ENCODE measurements around the gene GGACT. TPM values are rescaled to one million over a fixed set of nuclear protein-coding genes. Genes with fewer than 3 reads are reported as not detected.

GGACT gene
- total RNA-seq, 1 donor: 1.5 TPM

DNA sequence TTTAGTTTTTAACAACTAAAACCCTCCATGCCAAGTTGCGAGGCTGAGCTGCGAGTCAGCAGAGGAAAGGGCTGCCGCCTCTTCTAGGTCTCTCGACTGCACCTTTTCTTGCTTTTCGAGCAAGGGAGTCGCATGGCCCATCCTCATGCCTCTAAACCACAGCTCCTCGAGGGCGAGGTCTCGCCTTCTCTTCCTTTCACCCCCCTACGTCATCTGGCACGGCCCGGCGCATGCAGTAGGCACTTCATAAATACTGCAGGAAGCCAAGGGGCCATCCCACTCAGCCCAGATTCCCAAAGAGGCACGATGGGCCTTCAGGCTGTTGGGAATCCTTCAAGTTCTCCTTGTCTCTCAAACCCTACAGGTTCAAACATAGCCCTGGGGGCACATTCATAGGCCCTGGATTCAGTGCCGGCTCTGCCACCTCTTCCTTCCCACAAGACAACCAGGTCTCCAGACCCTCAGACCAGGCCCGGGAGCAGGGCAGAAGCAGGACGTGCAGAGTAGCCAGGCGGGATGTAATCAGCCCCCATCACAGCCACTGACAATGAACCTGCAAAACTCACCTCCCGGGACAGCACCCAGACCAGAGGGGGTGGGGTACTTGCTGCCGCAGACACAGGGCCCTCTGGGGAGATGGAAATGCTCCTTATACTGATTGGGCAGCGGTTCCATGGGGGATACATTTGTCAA lies 41.7 kb downstream of the GGACT start:
- Histone ChIP-seq H3K4me1 (ENCODE audit: insufficient read depth, low read length) (no peaks in the 10 kb centered on the region), H3K27me3 (ENCODE audit: insufficient read depth, low read length) (no peaks in the 10 kb centered on the region), H3K4me3 (ENCODE audit: low read length) (no peak overlapping the region), H3K9me3 (ENCODE audit: low read depth, low read length) (no peaks in the 10 kb centered on the region)

DNA sequence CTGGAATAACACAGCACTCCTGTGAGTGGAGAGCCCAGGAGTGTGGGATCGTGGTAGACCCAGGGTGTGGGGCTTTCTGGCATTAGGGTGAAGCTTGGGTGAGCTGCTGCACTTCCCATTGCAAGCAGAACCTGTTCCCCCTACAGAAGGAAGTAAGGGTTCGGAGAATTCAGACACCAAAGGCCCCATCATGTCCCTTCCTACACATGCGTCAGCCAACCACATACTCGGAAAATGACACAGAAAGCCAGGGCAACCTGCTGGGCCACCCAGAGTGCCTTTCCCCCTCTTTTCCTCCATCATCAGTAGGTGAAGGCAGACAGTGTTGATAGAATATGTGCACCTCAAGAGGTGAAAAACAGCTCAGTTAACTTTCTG lies 42.9 kb downstream of the GGACT start:
- H3K4me3 ChIP-seq (ENCODE audit: low read length): no peak overlapping the region
- no peaks in the 10 kb centered on the region for H3K4me1 ChIP-seq (ENCODE audit: insufficient read depth, low read length)
- no peaks in the 10 kb centered on the region for H3K9me3 ChIP-seq (ENCODE audit: low read depth, low read length)
- H3K27me3 ChIP-seq (ENCODE audit: insufficient read depth, low read length): no peaks in the 10 kb centered on the region

DNA sequence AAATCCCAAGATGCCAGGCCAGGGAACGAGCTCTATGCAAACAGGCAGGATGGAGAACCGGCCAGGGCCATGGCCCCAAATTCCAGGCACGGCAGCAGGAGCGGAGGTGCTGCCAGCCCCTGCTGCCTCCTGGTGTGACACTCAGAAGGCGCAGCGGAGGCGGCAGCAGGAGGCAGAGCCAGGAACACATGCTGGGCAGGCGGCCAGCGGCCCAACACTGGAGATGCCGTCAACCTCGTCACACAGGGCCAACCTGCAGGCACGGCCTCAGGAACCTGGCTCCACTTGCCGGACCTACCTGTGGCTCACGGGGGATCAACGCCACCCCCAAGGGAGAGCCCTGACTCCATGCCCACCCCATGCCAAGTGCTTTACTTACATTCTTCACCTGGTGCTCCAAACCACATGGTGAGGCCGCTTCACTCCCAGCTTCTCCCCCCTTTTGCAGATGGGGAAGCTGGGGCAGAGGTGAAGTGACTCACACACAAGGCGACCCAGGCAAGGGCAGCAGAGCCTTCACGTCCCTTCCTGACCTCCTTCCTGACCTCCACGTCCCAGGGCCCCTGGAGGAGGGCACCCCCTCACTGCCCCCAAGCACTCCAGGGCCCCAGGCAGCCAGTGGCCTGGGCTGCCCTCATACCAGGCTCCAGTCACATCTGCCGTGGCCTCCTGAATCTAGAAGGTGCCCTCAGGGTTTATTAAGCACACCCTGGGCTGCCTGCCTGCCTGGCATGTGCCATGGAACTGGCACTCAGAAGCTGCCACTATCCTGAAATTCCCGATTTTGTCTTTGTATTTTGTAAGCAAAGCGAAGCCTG lies 43.5 kb downstream of the GGACT start:
- Histone ChIP-seq H3K27me3 (ENCODE audit: insufficient read depth, low read length) (no peaks in the 10 kb centered on the region), H3K9me3 (ENCODE audit: low read depth, low read length) (no peaks in the 10 kb centered on the region), H3K4me1 (ENCODE audit: insufficient read depth, low read length) (no peaks in the 10 kb centered on the region), H3K4me3 (ENCODE audit: low read length) (no peak overlapping the region)

DNA sequence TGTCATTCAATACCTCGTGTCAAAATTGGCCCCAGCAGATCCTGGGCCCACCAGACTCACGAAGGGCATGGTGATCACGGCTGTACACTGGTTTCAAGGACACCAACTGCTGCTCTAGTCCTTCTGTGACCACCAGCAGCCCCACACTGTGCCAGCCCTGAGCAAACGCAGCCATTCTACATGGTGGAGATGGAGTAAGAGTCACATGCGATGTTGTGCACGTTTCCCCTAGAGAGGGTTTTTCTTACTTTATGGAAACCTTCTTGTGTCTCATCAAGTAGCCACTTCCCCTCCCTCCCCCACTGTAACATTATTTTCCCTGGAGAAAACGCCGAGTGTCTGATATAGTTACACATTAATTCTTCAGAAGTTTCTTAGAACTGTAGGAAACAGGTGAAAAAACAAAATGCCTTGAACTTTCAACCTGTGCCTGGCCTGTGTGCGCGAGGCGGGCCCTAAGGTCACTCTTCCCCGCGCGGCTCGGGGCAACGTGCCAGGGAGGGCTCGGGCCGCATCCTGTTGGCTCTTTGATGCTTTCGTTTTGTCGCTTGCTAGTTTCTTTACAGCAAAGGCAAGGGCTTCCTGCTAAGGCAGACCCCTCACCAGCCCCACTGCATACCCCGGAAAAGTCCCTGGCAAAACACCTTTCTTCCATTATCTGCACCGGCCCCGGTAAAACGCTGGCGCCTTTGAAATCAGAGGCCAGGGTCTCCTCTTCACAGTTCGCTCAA lies 44.6 kb downstream of the GGACT start:
- Histone ChIP-seq H3K4me3 (ENCODE audit: low read length) (no peak overlapping the region), H3K4me1 (ENCODE audit: insufficient read depth, low read length) (no peaks in the 10 kb centered on the region), H3K9me3 (ENCODE audit: low read depth, low read length) (no peaks in the 10 kb centered on the region), H3K27me3 (ENCODE audit: insufficient read depth, low read length) (no peaks in the 10 kb centered on the region)

DNA sequence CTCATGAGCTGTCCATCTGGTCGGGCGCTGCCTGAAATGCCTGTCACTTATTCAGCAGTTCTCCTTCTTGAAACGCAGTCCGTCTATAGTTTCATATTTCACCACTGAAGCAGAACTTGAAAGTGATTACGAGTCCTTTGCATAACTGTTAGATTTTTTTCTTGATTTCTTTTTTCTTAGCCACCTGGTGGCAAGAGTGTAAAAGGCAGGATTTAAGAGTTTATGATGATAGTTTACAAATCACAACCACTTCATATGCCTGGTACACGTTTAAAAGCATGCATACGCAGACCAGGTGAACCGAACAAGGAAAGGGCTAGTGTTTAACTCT lies 45.8 kb downstream of the GGACT start:
- no peaks in the 10 kb centered on the region for H3K27me3 ChIP-seq (ENCODE audit: insufficient read depth, low read length)
- no peak overlapping the region for H3K4me3 ChIP-seq (ENCODE audit: low read length)
- no peaks in the 10 kb centered on the region for H3K4me1 ChIP-seq (ENCODE audit: insufficient read depth, low read length)
- H3K9me3 ChIP-seq (ENCODE audit: low read depth, low read length): no peaks in the 10 kb centered on the region

DNA sequence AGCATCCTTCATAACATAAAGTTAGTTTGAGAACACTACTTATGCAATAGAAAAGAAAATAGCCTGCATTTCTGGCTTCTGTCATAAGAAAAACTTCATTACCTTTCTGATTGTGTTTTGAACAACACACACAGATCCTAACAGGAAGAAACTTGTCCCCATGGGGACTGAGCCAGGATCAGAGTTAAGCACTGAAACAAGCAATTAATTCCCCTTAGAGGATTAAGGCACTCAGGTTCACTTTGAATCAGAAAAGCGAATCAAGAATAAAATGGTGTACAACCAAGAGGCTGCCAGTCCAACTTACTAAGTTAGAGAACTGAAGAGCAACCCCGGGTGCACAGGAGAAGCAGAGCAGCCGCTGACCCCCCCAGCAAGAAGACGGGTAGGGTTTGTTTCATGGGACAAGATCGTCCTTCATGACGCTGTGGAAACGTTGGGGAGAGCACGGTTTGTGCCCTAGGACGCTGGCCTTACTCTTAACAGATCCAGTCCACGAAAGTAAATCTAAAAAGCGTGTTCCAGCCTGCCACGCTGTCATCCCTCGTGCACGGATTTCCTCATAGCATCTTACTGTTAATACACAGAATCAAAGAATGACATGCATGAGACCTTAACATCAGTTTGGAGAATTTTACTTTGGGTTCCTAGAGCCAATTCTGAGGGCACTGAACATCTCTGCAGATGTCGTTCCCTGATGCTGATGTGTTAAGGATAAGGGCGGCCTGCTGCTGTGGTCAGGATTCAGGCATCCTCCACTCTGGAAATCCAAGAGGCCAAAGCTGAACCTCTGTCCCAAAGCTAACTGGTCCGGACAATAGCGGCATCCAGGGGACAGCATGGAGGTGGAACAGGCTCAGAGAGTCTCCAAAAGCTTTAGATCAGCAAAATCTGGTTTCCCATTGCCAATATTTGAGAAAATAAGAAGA lies 46.4 kb downstream of the GGACT start:
- no peak overlapping the region for H3K4me3 ChIP-seq (ENCODE audit: low read length)
- H3K9me3 ChIP-seq (ENCODE audit: low read depth, low read length): no peaks in the 10 kb centered on the region
- no peaks in the 10 kb centered on the region for H3K27me3 ChIP-seq (ENCODE audit: insufficient read depth, low read length)
- no peaks in the 10 kb centered on the region for H3K4me1 ChIP-seq (ENCODE audit: insufficient read depth, low read length)

DNA sequence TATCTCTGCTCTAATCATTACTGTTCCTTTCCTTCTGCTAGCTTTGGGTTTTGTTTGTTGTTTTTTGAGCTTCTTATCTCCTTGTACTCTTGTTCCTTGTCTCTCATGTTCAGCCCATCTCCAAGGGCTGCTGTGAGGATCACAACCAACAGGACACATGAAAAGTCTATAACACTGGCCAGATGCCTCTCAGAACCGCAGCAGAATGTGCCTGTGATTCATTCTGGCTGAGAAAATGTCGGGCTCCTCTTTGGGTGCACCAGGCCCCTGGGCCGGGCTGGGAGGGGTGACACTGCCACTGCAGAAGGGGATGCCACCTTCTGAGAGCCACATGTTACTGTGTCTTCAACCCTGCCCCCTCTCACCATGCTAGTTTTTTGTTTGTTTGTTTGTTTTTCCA lies 48.0 kb downstream of the GGACT start:
- H3K4me1 ChIP-seq (ENCODE audit: insufficient read depth, low read length): no peaks in the 10 kb centered on the region
- H3K4me3 ChIP-seq (ENCODE audit: low read length): no peak overlapping the region
- H3K9me3 ChIP-seq (ENCODE audit: low read depth, low read length): no peaks in the 10 kb centered on the region
- no peaks in the 10 kb centered on the region for H3K27me3 ChIP-seq (ENCODE audit: insufficient read depth, low read length)

DNA sequence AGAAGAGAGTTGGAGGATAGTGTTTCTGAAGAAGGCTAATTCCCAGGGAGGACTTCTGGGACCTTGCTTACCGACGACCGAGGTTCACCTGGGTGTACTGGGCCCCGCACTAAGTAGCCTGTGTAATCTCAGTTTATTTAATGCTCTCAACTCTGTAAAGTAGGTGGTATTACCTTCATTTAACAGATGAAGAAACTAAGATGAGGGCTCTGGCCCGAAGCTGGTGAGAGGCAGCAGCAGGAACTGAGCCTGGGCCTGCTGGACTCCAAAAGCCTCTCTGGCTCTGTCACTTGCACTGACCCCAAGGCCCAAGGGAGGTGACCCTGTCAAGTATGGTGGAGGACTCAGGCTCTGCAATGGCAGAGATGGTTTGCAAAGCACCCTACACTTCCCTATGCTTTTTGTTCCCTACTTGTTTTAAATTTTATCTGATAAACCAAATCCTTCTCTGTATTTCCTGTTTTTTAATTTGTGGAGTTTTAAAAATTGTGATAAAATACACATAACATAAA lies 50.6 kb downstream of the GGACT start:
- Histone ChIP-seq H3K27me3 (ENCODE audit: insufficient read depth, low read length) (no peaks in the 10 kb centered on the region), H3K4me3 (ENCODE audit: low read length) (no peak overlapping the region)

DNA sequence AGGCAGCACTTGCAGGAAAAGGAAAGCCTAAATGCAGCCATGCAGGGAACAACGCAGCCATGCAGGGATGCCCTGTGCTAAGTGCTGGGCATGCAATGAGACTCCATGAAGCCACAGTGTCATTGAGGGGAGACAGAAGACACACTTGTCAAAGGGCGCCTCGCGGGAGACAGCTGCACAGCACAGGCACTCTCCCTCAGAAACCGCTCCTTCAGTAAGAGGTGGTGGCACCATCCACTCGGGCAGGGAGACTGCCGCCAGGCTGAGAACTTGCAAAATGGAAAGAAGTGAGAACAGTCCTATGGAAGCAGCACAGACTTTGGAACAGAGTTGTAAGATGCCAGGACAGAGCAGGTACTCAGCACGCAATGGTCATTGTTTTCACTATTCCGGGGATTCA lies 51.1 kb downstream of the GGACT start:
- no peaks in the 10 kb centered on the region for H3K27me3 ChIP-seq (ENCODE audit: insufficient read depth, low read length)
- no peaks in the 10 kb centered on the region for H3K4me1 ChIP-seq (ENCODE audit: insufficient read depth, low read length)
- H3K9me3 ChIP-seq (ENCODE audit: low read depth, low read length): no peaks in the 10 kb centered on the region

More for the DNA sequence above, 50.6 kb downstream of the GGACT start:
- Histone ChIP-seq H3K9me3 (ENCODE audit: low read depth, low read length) (no peaks in the 10 kb centered on the region), H3K4me1 (ENCODE audit: insufficient read depth, low read length) (no peaks in the 10 kb centered on the region)

DNA sequence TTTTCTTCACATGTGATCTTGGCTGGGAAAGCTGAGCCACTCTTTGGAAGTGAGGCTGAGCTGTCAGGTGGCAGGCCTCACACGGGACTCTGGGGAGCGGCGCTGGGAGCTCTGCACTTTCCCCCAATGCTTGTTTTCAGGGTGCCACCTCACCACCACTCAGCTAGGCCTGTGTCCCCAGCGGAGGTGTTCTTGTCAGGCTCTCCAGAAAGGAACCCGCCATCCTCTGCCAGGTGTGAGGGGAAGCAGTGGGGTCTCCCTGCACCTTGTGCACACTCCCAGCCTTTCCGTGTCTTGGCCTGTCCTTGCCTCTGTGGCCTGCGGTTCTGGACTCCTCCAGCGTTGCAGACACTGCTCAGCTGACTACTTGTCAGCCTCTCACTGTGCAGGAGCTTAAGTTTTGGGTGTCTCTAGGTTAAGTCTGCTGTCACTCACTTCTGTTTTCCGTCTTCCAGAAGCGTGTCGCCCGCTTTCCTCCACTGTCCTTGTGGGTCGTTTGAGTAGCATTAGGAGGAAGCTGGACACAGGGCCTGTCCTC lies 51.9 kb downstream of the GGACT start:
- Histone ChIP-seq H3K4me1 (ENCODE audit: insufficient read depth, low read length) (no peaks in the 10 kb centered on the region), H3K9me3 (ENCODE audit: low read depth, low read length) (no peaks in the 10 kb centered on the region), H3K27me3 (ENCODE audit: insufficient read depth, low read length) (no peaks in the 10 kb centered on the region), H3K4me3 (ENCODE audit: low read length) (no peak overlapping the region)

More for the DNA sequence above, 51.1 kb downstream of the GGACT start:
- no peak overlapping the region for H3K4me3 ChIP-seq (ENCODE audit: low read length)

DNA sequence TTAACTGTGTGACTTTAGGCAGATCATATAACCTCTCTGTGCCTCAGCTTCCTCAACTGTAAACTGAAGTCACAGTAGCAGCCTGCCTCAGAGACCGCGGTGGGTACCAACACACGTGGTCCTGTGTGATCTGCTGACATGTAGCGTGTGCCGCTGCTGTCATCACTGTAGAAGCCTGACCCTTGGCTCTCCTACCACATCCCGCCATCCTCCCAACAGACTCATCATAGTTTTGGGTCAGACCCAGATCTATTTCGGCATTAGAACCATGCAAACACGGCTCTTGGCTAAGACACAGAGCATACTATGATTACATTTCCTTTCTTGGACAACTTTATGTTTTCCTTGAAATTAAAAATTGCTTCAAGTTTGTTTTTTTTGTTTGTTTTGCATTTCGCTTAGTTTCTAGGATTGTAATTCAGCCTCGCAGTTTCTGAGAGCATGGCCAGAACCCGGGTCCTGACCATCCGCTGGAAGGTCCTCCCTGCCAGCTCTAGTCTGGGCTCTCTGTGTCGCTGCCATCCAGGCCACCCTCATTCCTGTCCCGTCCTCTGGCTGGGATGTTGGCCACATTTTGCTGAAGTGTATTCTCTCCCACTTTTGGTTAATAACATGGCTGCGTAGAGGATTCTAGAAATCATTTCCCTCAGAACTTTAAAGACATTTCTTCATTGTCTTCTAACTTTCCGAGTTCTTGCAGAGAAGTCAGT lies 53.0 kb downstream of the GGACT start:
- H3K4me1 ChIP-seq (ENCODE audit: insufficient read depth, low read length): no peaks in the 10 kb centered on the region
- H3K9me3 ChIP-seq (ENCODE audit: low read depth, low read length): no peaks in the 10 kb centered on the region
- no peaks in the 10 kb centered on the region for H3K27me3 ChIP-seq (ENCODE audit: insufficient read depth, low read length)
- H3K4me3 ChIP-seq (ENCODE audit: low read length): no peak overlapping the region

DNA sequence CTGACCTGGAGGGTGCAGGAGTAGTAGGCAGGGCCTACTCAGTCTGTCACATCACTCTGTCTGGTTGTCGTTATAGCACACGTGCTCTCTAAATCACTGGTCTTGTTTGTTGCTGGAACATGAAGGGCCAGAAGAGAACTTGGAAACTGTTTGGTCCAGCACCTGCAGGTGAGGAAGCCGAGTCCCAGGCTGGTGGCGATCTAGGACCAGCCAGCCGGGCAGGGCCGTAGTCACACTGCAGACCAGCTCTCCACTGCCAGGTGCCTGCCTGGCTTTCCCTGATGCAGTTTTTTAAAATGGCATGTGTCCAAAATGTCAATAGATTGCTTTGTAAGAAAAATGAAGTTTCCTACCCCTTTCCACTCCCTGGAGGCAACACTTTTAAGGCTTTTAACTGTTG lies 53.7 kb downstream of the GGACT start:
- H3K4me3 ChIP-seq (ENCODE audit: low read length): no peak overlapping the region
- H3K4me1 ChIP-seq (ENCODE audit: insufficient read depth, low read length): no peaks in the 10 kb centered on the region
- no peaks in the 10 kb centered on the region for H3K27me3 ChIP-seq (ENCODE audit: insufficient read depth, low read length)
- no peaks in the 10 kb centered on the region for H3K9me3 ChIP-seq (ENCODE audit: low read depth, low read length)

DNA sequence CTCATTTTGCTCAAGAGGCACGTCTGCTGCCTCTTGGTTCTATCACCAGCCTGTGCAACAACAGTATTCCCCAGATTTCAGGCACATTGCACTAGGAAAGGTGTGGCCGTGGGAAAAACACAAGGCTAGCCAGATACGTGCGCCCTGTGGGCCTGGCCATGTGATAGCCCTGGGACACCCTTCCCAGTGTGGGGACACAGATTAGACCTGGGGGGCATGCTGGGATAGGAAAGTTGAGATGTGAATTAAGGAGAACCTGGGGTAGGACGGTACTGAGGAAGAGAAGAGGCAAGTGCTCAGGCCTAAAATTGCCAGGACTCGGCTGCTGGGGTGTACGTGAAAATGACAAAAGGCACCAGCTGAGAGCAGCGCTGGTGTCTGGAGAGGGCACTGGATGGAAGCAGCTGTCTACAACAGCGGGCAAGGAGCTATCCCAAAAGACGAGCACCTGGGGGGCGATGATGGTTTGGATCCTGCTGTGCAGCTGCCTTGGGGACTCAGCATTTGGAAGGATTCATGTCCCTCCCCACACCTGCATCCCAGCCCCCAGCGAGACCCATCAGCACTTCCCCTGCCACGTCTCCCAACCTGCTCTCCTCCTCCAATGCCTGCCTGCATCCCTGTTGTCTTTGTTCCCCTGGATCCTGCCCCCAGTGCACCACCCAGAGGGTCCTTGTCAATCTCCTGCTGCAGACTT lies 54.3 kb downstream of the GGACT start:
- Histone ChIP-seq H3K9me3 (ENCODE audit: low read depth, low read length) (no peaks in the 10 kb centered on the region), H3K4me1 (ENCODE audit: insufficient read depth, low read length) (no peaks in the 10 kb centered on the region), H3K4me3 (ENCODE audit: low read length) (no peak overlapping the region), H3K27me3 (ENCODE audit: insufficient read depth, low read length) (no peaks in the 10 kb centered on the region)
